HepG2 (cell line): ENCODE results near the gene KLHDC2. TPM values are rescaled to one million over a fixed set of nuclear protein-coding genes. Genes with fewer than 3 reads are reported as not detected.

Experiments
- CEBPB ChIP-seq: IDR thresholded peaks from 2 replicates; pipeline ENCODE4 v1.6.1; 2011; ENCODE audit warnings: low read depth, low read length, improper control_type of control experiment, borderline replicate concordance
- EP300 ChIP-seq, 3 experiments: sonication (generic) in 1 of 3; formaldehyde crosslinking in 1 of 3; IDR thresholded peaks; 2 replicates each; pipeline versions ENCODE4 v1.5.1 to v1.6.1; 2011 to 2020; ENCODE audit warnings: low read depth in 2 of 3, low read length in 2 of 3, borderline replicate concordance in 1 of 3, improper control_type of control experiment in 1 of 3, mild to moderate bottlenecking in 1 of 3, missing genetic modification reagents in 1 of 3, moderate library complexity in 1 of 3
- FOSL2 ChIP-seq: sonication (generic); formaldehyde crosslinking; IDR thresholded peaks from 2 replicates; pipeline ENCODE4 v1.4.0; 2020; ENCODE audit warnings: missing genetic modification reagents
- HOMEZ ChIP-seq: IDR thresholded peaks from 2 replicates; pipeline ENCODE4 v1.6.1; 2016; ENCODE audit warnings: low read depth
- JUN ChIP-seq: sonication (generic); formaldehyde crosslinking; IDR thresholded peaks from 2 replicates; pipeline ENCODE4 v1.4.0; 2020; ENCODE audit warnings: mild to moderate bottlenecking, missing genetic modification reagents
- NFYB ChIP-seq: sonication (generic); formaldehyde crosslinking; IDR thresholded peaks from 2 replicates; pipeline ENCODE4 v1.4.0; 2020; ENCODE audit warnings: missing genetic modification reagents
- STAG1 ChIP-seq: sonication (generic); formaldehyde crosslinking; IDR thresholded peaks from 2 replicates; pipeline ENCODE4 v1.4.0; 2020; ENCODE audit warnings: missing genetic modification reagents
- STAT6 ChIP-seq: sonication (generic); formaldehyde crosslinking; IDR thresholded peaks from 2 replicates; pipeline ENCODE4 v1.4.0; 2020; ENCODE audit warnings: missing genetic modification reagents, mild to moderate bottlenecking, borderline replicate concordance
- TBX2 ChIP-seq: sonication (generic); formaldehyde crosslinking; IDR thresholded peaks from 2 replicates; pipeline ENCODE4 v1.5.0; 2020; ENCODE audit warnings: missing genetic modification reagents, mild to moderate bottlenecking, borderline replicate concordance
- TOE1 ChIP-seq: sonication (generic); formaldehyde crosslinking; IDR thresholded peaks from 2 replicates; pipeline ENCODE4 v1.4.0; 2020; ENCODE audit warnings: mild to moderate bottlenecking, missing genetic modification reagents
- ZGPAT ChIP-seq: IDR thresholded peaks from 2 replicates; pipeline ENCODE4 v1.6.1; 2016; ENCODE audit warnings: mild to moderate bottlenecking
- ZNF281 ChIP-seq: sonication (generic); formaldehyde crosslinking; IDR thresholded peaks from 2 replicates; pipeline ENCODE4 v1.4.0; 2020; ENCODE audit warnings: missing genetic modification reagents, borderline replicate concordance
- ZNF609 ChIP-seq: sonication (generic); formaldehyde crosslinking; IDR thresholded peaks from 2 replicates; pipeline ENCODE4 v1.4.0; 2020; ENCODE audit warnings: mild to moderate bottlenecking, missing genetic modification reagents, borderline replicate concordance
- polyA plus RNA-seq, 8 experiments: library from polyadenylated mRNA; depleted of rRNA in 3 of 8; stranded (reverse) in 7 of 8; unstranded in 1 of 8; fragments of >200 nt; fragmentation: Illumina TruSeq in 4 of 8; extraction: Trizol in 4 of 8; gene quantifications; 2 replicates each; pipeline versions ENCODE4 v1.2.1 to v1.2.3, GENCODE V29; 2011 to 2016; ENCODE audit warnings: low read depth in 4 of 8, missing spikeins in 1 of 8, mixed read lengths in 1 of 8; ENCODE audit not compliant: insufficient read depth in 1 of 8
- total RNA-seq, 5 experiments: library from RNA; depleted of rRNA; stranded (reverse); fragments of >200 nt; fragmentation: Illumina TruSeq; extraction: Trizol; gene quantifications; 2 replicates each; pipeline ENCODE4 v1.2.3, GENCODE V29; 2016; ENCODE audit warnings: low read depth in 1 of 5

The KLHDC2 gene
- total and polyA plus RNA-seq, 2 of the 13 experiments (the other 11 are each of a cell fraction or from before 2014, with no cell fraction given) = 95.5 to 170 TPM

GRCh38 chr14:49721733-49722435, 46.1 kb upstream of the KLHDC2 start (continued):
- TF ChIP-seq STAT6 (CRISPR knock-in tag) (peak; percentile 57; the same call in 1 of the 2 replicates), HOMEZ (CRISPR knock-in tag) (peak; percentile 59; the same call in 1 of the 2 replicates), ZNF281 (CRISPR knock-in tag) (peak; percentile 37; the same call in 1 of the 2 replicates), NFYB (CRISPR knock-in tag) (0 out of 2 replicates have a peak, but pooled peaks have one; percentile 22), ZGPAT (peak; percentile 71), CEBPB (peak; percentile 88), TOE1 (CRISPR knock-in tag) (peak; percentile 63; the same call in 1 of the 2 replicates), TBX2 (CRISPR knock-in tag) (peak; percentile 89), EP300 (IDR thresholded peaks at IDR 0.05; ENCODE audit: low read depth in 2 of 2, low read length in 2 of 2) (peak in 1 of 2 experiments; percentile 87; a peak in 2 of 4 replicates), EP300 (CRISPR knock-in tag; IDR thresholded peaks at IDR 0.05; ENCODE audit: borderline replicate concordance) (peak; percentile 73; the same call in 1 of the 2 replicates), ZNF609 (CRISPR knock-in tag) (peak; percentile 90; the same call in 1 of the 2 replicates), JUN (CRISPR knock-in tag) (peak; percentile 21; the same call in 1 of the 2 replicates), STAG1 (CRISPR knock-in tag) (peak; percentile 48), FOSL2 (peak; percentile 52)
